Measurements from ENCODE around the gene RHOT1. TPM values are rescaled to one million over a fixed set of nuclear protein-coding genes. Genes with fewer than 3 reads are reported as not detected.
"Not testable (repeated sequence)": the region's sequence is repeated elsewhere in the genome, so short reads cannot be mapped to it uniquely, and the experiment has no call there.

RHOT1 gene
- total RNA-seq, 1 experiment from 2014 or later = 33.3 TPM

- H3K4me1 ChIP-seq = peaks cover 6% of the 10 kb centered on the region; the same call in 1 of the 2 replicates
- ChIA-PET CTCF (no interaction called here), POLR2A (no interaction called here)
- no peak overlapping the region for H3K27ac Mint-ChIP-seq (ENCODE audit: unreplicated experiment)
- H3K4me3 Mint-ChIP-seq (ENCODE audit: unreplicated experiment) = peak overlapping the region; percentile 99
- H3K27me3 ChIP-seq (replicated peaks; ENCODE audit: control insufficient read depth, insufficient read depth, low read length) = no peaks in the 10 kb centered on the region
- no peaks in the 10 kb centered on the region for H3K4me1 Mint-ChIP-seq (ENCODE audit: low read depth, unreplicated experiment)
- BruUV-seq (replicated peaks) = TSS peak; percentile 59
- H3K9me3 ChIP-seq = no peaks in the 10 kb centered on the region
- no peak for TF ChIP-seq CTCF (IDR thresholded peaks at IDR 0.05; ENCODE audit: insufficient read depth in 1 of 2, low read depth in 1 of 2, low read length in 1 of 2, severe bottlenecking in 1 of 2, unreplicated experiment in 1 of 2)
- intact Hi-C loops (cut with micrococcal nuclease; ENCODE audit: unreplicated experiment) = loop anchor here (10.0 kb wide), 1 partner anchor 61 kb away; no protein-coding TSS in a partner anchor
- no peaks in the 10 kb centered on the region for H3K9me3 Mint-ChIP-seq (ENCODE audit: unreplicated experiment)
- DNase-seq = no peak
- H3K36me3 Mint-ChIP-seq (ENCODE audit: insufficient read depth, unreplicated experiment) = peaks cover 8% of the 10 kb centered on the region
- H3K27me3 Mint-ChIP-seq (ENCODE audit: insufficient read depth, unreplicated experiment) = no peaks in the 10 kb centered on the region
- H3K36me3 ChIP-seq (ENCODE audit: control insufficient read depth, insufficient read depth, low read length) = no peaks in the 10 kb centered on the region
- peak overlapping the region; percentile 90 for H3K4me3 ChIP-seq (ENCODE audit: low read depth, low read length)
Measured at GRCh38 chr17:32143527-32143870, 1.2 kb downstream of the RHOT1 start.

GRCh38 chr17:32144442-32144841 lies 2.1 kb downstream of the RHOT1 start:
- H3K4me3 Mint-ChIP-seq (ENCODE audit: unreplicated experiment); H3K27ac Mint-ChIP-seq (ENCODE audit: unreplicated experiment); H3K27me3 Mint-ChIP-seq (ENCODE audit: insufficient read depth, unreplicated experiment); POLR2A ChIA-PET; H3K36me3 Mint-ChIP-seq (ENCODE audit: insufficient read depth, unreplicated experiment); H3K4me3 ChIP-seq (ENCODE audit: low read depth, low read length); H3K27me3 ChIP-seq (replicated peaks; ENCODE audit: control insufficient read depth, insufficient read depth, low read length); H3K4me1 ChIP-seq; DNase-seq; H3K9me3 Mint-ChIP-seq (ENCODE audit: unreplicated experiment); CTCF ChIA-PET; H3K4me1 Mint-ChIP-seq (ENCODE audit: low read depth, unreplicated experiment); H3K36me3 ChIP-seq (ENCODE audit: control insufficient read depth, insufficient read depth, low read length); H3K9me3 ChIP-seq; BruUV-seq (replicated peaks): not testable (repeated sequence)
- intact Hi-C loops (cut with micrococcal nuclease; ENCODE audit: unreplicated experiment) = loop anchor here (10.0 kb wide), 1 partner anchor 60 kb away; no protein-coding TSS in a partner anchor

- H3K27me3 ChIP-seq (replicated peaks; ENCODE audit: control insufficient read depth, insufficient read depth, low read length) = no peaks in the 10 kb centered on the region
- no peaks in the 10 kb centered on the region for H3K9me3 ChIP-seq
- H3K36me3 ChIP-seq (ENCODE audit: control insufficient read depth, insufficient read depth, low read length) = no peaks in the 10 kb centered on the region
- H3K4me3 ChIP-seq (ENCODE audit: low read depth, low read length) = no peak overlapping the region
- H3K4me3 Mint-ChIP-seq (ENCODE audit: unreplicated experiment) = no peak overlapping the region
- intact Hi-C loops (cut with micrococcal nuclease; ENCODE audit: unreplicated experiment) = loop anchor here (10.0 kb wide), 1 partner anchor 56 kb away; no protein-coding TSS in a partner anchor
- no peak overlapping the region for H3K27ac Mint-ChIP-seq (ENCODE audit: unreplicated experiment)
- no TSS peak for BruUV-seq (replicated peaks)
- H3K4me1 ChIP-seq = peaks cover 6% of the 10 kb centered on the region; the same call in 1 of the 2 replicates
- H3K27me3 Mint-ChIP-seq (ENCODE audit: insufficient read depth, unreplicated experiment) = no peaks in the 10 kb centered on the region
- no peaks in the 10 kb centered on the region for H3K9me3 Mint-ChIP-seq (ENCODE audit: unreplicated experiment)
- DNase-seq = no peak
- ChIA-PET POLR2A (no interaction called here), CTCF (no interaction called here)
- H3K4me1 Mint-ChIP-seq (ENCODE audit: low read depth, unreplicated experiment) = peaks cover 7% of the 10 kb centered on the region
- TF ChIP-seq CTCF (IDR thresholded peaks at IDR 0.05; ENCODE audit: insufficient read depth in 1 of 2, low read depth in 1 of 2, low read length in 1 of 2, severe bottlenecking in 1 of 2, unreplicated experiment in 1 of 2) = no peak
- H3K36me3 Mint-ChIP-seq (ENCODE audit: insufficient read depth, unreplicated experiment) = peaks cover 15% of the 10 kb centered on the region
Measured at GRCh38 chr17:32148351-32148750, 6.0 kb downstream of the RHOT1 start.

- Histone ChIP-seq H3K36me3 (ENCODE audit: control insufficient read depth, insufficient read depth, low read length) (no peaks in the 10 kb centered on the region; the same call in 1 of the 2 replicates), H3K4me1 (no peaks in the 10 kb centered on the region), H3K9me3 (no peaks in the 10 kb centered on the region), H3K27me3 (replicated peaks; ENCODE audit: control insufficient read depth, insufficient read depth, low read length) (no peaks in the 10 kb centered on the region), H3K4me3 (ENCODE audit: low read depth, low read length) (no peak overlapping the region)
- intact Hi-C loops (cut with micrococcal nuclease; ENCODE audit: unreplicated experiment) = no loop called here
- Mint-ChIP-seq H3K27me3 (ENCODE audit: insufficient read depth, unreplicated experiment) (no peaks in the 10 kb centered on the region), H3K4me1 (ENCODE audit: low read depth, unreplicated experiment) (peaks cover 7% of the 10 kb centered on the region), H3K4me3 (ENCODE audit: unreplicated experiment) (no peak overlapping the region), H3K9me3 (ENCODE audit: unreplicated experiment) (no peaks in the 10 kb centered on the region), H3K36me3 (ENCODE audit: insufficient read depth, unreplicated experiment) (peaks cover 24% of the 10 kb centered on the region), H3K27ac (ENCODE audit: unreplicated experiment) (no peak overlapping the region)
- DNase-seq = no peak
- ChIA-PET CTCF (no interaction called here), POLR2A (no interaction called here)
- TF ChIP-seq CTCF (IDR thresholded peaks at IDR 0.05; ENCODE audit: insufficient read depth in 1 of 2, low read depth in 1 of 2, low read length in 1 of 2, severe bottlenecking in 1 of 2, unreplicated experiment in 1 of 2) = no peak
- no TSS peak for BruUV-seq (replicated peaks)
Measured at GRCh38 chr17:32150358-32150757, 8.1 kb downstream of the RHOT1 start.

All from Caco-2 (cell line).